ENCODE measurements around the gene EEF1G. TPM values are rescaled to one million over a fixed set of nuclear protein-coding genes. Genes with fewer than 3 reads are reported as not detected.

Gene EEF1G
- total and polyA plus RNA-seq, 9 of the 15 experiments (the other 6 are each of a cell fraction or from before 2014, with no cell fraction given), result 985 to 2,349 (median 2,035) TPM

GRCh38 chr11:62574363-62575071, 826 bp upstream of the EEF1G start (continued):
- no peak for TF ChIP-seq BRF1 (IDR thresholded peaks at IDR 0.05; ENCODE audit: borderline replicate concordance, extremely low read depth, insufficient read length)
- peak; percentile 12 for TF ChIP-seq POLR2B (IDR thresholded peaks at IDR 0.05; ENCODE audit: low read depth, partially characterized antibody)
- TF ChIP-seq RBFOX2 (IDR thresholded peaks at IDR 0.05; ENCODE audit: low read depth, low read length), result peak; percentile 13
- TF ChIP-seq XRCC5 (IDR thresholded peaks at IDR 0.05; ENCODE audit: low read depth, low read length), result no peak
- no peak for TF ChIP-seq FOXM1 (IDR thresholded peaks at IDR 0.05; ENCODE audit: low read depth)
- no peak for TF ChIP-seq FOXM1 (CRISPR knock-in tag; IDR thresholded peaks at IDR 0.05; ENCODE audit: low read depth)
- 0 out of 2 replicates have a peak, but pooled peaks have one; percentile 8 for TF ChIP-seq ETV5 (CRISPR knock-in tag; IDR thresholded peaks at IDR 0.05; ENCODE audit: low read depth)
- no peak for TF ChIP-seq CHAMP1 (IDR thresholded peaks at IDR 0.05)
- TF ChIP-seq, protein P1, sequence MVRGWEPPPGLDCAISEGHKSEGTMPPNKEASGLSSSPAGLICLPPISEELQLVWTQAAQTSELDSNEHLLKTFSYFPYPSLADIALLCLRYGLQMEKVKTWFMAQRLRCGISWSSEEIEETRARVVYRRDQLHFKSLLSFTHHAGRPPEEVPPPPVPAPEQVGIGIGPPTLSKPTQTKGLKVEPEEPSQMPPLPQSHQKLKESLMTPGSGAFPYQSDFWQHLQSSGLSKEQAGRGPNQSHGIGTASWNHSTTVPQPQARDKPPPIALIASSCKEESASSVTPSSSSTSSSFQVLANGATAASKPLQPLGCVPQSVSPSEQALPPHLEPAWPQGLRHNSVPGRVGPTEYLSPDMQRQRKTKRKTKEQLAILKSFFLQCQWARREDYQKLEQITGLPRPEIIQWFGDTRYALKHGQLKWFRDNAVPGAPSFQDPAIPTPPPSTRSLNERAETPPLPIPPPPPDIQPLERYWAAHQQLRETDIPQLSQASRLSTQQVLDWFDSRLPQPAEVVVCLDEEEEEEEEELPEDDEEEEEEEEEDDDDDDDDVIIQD (CRISPR knock-in tag; IDR thresholded peaks at IDR 0.05), result no peak
- no peak for TF ChIP-seq CREBBP (IDR thresholded peaks at IDR 0.05; ENCODE audit: low read depth, low read length)
- TF ChIP-seq NR2C1 (IDR thresholded peaks at IDR 0.05), result peak; percentile 43; the same call in 1 of the 2 replicates
- TF ChIP-seq NR2C1 (tag; IDR thresholded peaks at IDR 0.05), result no peak
- TF ChIP-seq ZNF347 (CRISPR knock-in tag; IDR thresholded peaks at IDR 0.05; ENCODE audit: low read depth), result no peak
- no peak for TF ChIP-seq ATF1 (CRISPR knock-in tag; IDR thresholded peaks at IDR 0.05)
- TF ChIP-seq ATF1 (tag; IDR thresholded peaks at IDR 0.05), result no peak; the same call in none of the 2 replicates
- no peak for TF ChIP-seq JUN (IDR thresholded peaks at IDR 0.05; ENCODE audit: borderline replicate concordance, low read depth, low read length)
- TF ChIP-seq JUN (CRISPR knock-in tag; IDR thresholded peaks at IDR 0.05; ENCODE audit: borderline replicate concordance), result no peak
- no peak for TF ChIP-seq SMAD2 (IDR thresholded peaks at IDR 0.05; ENCODE audit: low read depth, low read length)
- no peak for TF ChIP-seq ZC3H4 (CRISPR knock-in tag; IDR thresholded peaks at IDR 0.05; ENCODE audit: borderline replicate concordance)
- TF ChIP-seq SNIP1 (IDR thresholded peaks at IDR 0.05; ENCODE audit: low read depth), result no peak
- no peak for TF ChIP-seq ZNF561 (CRISPR knock-in tag; conservative IDR thresholded peaks at IDR 0.05)
- no peak for TF ChIP-seq ZBTB43 (CRISPR knock-in tag; IDR thresholded peaks at IDR 0.05)
- TF ChIP-seq ZNF764 (CRISPR knock-in tag; IDR thresholded peaks at IDR 0.05; ENCODE audit: low read depth), result 0 out of 2 replicates have a peak, but pooled peaks have one; percentile 12

Measured in K562 (cell line).